GM18502 (cell line): Measurements from ENCODE around the gene EBF3.

Experiments
- ATAC-seq: cut with Tn5 transposase; IDR thresholded peaks from one replicate; pipeline ENCODE4 v1.9.1; 2021; ENCODE audit warnings: mild to moderate bottlenecking; ENCODE audit not compliant: unreplicated experiment, poor library complexity

Gene EBF3

GRCh38 chr10:129972145-129972965 lies 8.3 kb upstream of the EBF3 start:
- ATAC-seq: no peak

DNA sequence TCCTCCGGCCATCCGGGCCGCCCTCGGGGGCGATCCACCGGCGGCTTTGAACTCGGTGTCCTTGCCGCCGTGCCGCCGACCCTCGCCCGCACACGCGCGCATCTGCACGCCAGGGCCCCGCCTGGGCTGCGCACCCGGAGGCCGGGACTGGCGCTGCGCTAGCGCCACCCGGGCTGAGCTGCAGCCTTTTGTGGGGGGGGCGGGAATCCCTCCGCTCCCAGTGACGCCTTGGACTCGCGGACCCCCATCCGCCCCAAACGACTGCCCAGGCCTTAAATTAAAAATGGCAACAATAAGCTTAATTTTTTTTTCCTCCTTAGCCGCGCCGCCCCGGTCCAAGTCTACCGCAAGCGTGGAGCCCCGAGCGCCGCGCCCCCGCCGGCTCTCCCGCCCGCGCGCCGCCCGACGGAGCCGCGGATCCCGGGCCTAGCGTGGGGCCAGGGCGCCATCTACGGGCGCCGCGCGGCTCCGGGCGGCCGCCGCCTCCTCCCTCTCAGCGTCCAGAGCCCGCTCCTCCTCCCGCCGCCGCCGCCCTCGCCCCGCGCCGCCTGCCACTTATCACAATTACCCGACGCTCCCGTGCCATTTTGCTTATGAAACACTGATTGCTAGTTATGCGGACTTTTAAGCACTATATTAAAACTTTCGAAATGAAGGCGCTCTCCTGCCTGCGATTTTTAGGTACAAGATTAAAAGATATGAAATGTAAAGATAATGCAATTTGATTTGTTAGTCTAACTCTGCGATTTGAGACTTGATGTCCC lies 7.5 kb upstream of the EBF3 start:
- ATAC-seq: peak; percentile 63

DNA sequence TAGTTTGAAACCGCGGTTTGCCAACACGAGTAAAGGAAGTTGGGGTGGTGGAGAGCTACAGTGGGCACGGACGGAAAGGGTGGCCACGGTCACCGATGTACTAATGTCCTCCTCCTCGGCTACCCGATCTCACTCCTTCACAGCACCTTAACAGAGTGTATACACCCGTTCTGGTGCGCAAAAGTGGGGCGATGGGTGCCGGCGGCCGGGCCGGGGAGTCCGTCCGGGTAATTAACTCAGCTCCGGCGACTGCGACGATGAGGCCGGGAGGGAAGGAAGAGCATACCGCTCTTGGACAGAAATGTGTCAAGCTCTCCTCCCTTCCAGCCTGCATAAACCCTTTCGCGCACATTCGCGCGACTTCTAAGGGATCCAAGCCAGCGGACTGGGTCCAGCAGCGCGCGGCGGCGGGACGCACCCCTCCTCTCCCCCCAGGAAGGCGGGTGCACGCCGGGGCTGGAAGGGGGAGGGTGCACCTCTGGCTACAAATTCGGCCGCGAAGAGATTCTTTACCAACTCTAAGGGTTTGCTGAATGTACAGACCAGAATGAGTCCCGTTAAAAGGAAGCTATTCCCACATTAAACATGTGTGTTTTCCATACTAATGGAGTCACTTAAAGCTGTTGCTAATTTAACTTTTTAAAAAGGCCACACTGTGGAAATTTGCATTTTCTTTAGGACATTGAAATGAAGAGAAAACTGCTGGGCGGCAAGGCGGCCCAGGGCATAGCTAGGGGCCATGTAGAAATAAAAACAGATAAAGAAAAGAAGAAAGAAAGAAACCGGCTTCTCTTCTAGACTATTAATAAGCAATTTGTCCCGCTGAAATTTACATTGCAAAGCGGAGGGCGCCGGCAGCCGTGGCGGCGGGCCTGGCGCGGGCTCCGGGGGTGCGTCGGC lies 6.6 kb upstream of the EBF3 start:
- ATAC-seq: no peak

GRCh38 chr10:129969911-129970464 lies 5.9 kb upstream of the EBF3 start:
- ATAC-seq: no peak

GRCh38 chr10:129969184-129969910 lies 5.3 kb upstream of the EBF3 start:
- no peak for ATAC-seq

- ATAC-seq: no peak
These were observed 4.7 kb upstream of the EBF3 start for GRCh38 chr10:129968853-129969183.

DNA sequence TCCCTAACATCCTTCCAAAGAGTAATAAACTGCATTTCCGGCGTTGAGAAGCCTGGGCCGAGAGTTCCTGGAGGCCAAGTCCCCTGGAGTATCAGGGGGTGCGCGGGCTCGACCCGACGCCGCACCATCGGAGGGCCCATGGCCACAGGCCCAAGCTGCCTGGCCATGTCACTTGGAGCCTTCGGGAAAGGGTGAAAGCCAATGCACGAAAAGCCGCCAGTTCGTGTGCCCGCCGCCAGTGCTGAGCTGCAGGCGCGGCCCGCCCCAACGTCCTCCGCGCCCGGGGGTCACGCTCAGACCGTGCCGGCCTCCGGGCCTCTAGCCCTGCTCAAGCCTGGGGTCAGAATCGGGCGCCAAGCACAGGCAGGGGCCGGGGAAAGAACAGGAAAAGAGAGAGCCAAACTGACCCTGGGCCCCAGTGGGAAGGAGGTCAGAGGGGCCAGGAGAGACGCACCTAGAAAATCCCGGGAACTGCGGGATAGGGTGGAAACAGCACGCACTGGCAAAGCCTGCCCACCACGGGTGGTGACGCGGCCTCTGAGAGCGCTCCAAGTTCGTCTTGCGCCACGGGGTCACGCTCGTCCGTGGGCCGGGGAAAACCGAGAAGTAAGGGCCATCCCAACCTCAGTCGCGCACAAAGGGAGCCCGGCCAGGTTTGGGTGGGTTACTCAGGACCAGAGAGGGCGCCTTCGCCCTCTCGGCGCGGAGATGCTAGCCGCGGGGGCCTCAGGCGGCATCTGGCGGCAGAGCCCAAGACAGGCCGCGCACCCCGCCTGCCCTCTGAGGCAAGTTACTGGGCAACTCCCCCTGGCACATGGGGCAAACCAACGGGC lies 4.2 kb upstream of the EBF3 start:
- no peak for ATAC-seq

GRCh38 chr10:129967579-129968019 lies 3.5 kb upstream of the EBF3 start:
- no peak for ATAC-seq

DNA sequence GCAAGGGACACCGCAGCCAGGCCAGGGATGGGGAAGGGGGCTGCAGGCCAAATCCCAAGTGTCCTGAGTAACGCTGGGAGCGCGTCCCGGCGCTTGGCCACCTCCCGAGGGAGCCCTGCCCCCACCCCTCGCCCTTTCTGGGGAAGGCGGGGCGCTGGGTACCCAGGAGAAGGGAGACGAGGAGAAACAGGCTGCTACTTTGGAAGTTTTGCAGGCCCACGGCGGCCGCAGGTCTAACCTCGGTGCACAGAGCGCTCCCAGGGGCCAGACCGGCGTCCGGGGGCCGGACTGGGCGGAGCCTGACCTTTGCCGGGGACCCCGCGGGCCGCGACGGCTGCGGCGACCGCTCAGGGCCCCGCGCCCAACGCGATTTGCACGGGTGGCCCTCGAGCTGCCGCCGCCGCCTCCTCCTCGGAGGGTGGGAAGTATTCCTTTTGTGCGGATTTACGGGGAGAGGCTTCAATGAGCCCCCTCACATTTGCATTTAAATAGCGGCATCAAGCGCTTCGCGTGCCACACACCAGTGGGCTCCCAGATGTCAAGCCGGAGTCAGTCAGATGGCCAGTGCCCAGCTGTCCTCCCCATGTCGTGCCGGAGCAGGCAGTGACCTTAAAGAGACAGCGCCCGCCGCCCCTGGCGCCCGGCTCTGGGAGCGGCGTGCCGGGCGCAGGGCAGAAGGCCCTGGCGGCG lies 3.0 kb upstream of the EBF3 start:
- ATAC-seq: no peak

DNA sequence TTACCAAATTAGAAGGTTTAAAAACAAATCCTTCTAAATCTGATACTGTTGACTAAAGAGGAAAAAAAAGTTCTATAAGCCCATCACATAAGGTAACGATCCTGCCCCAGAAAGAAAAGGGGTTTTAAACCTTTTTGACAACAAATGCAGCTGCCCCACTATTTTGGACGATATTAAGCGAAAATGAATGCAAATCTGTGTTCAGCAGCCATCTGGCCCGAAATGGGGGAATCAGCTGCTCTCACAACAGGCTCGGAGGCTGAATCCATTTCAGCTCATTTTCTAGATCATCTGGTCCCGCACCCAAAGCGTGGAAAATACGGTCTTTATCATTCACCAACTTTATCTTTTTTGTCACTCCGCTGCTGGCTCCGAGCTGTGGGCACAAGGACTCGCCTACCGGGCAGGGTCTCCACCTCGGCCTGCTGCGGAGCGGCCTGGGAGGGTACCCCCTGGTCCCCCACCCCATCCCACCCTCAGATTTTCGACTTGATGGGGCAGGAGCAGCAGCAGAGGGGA lies 2.4 kb upstream of the EBF3 start:
- no peak for ATAC-seq

GRCh38 chr10:129965959-129966358 lies 1.9 kb upstream of the EBF3 start:
- no peak for ATAC-seq

DNA sequence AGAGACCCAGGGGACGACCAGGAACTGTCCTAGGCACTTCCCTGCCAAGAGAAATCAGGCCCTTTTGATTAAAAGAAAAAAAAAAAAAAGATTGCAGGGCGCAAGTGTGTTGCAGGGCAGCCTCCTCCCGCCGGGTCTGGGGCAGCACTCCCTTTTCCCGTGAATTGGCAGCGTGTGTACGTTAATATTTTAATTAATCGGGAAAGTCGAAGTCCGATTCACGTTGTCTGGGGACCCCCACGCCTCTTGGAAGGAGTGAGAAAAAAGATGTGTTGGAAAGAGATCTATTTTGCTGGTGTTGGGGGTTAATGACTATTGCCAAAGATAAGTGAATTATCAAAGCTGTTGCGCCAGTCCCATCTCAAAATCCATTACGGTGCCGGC lies 1.3 kb upstream of the EBF3 start:
- no peak for ATAC-seq

- no peak for ATAC-seq
These were observed 744 bp upstream of the EBF3 start for GRCh38 chr10:129964611-129965424.

DNA sequence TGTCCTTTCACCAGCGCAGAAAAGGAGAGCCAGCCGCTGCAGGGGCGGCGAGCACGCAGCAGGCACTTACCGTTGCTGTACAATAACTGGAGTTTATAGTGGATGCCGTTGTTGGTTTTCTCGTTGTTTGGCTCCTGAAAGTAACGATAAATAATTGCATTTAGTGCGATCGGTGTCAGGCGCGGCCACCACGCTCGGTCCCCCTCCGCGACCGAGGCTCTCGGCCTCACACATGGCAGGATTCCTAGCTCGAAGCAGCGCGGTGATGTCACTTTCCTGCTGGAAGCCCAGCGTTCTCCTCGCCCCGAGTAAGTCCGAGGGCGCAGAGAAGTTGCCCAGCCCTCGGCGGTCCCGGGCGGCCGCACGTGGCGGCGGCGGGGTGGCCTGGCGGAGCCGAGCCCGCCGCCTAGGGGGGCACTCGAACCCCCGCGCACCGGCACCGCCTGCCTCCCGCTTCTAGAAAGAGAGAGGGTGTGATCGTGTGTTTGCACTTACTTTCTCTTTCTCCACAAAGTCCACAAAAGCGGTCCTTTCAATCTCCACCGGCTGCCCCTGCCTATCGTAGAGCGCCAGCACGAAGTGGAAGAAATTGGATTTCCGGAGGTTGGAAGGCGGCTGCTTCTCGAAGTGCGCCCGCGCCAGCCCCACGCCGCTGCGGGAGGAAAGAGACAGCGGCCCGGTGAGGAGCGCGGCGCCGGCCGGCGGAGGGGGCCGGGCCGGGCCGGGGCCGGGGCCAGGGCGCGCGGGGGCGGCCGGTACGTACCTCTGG lies 1.0 kb downstream of the EBF3 start:
- ATAC-seq: no peak

DNA sequence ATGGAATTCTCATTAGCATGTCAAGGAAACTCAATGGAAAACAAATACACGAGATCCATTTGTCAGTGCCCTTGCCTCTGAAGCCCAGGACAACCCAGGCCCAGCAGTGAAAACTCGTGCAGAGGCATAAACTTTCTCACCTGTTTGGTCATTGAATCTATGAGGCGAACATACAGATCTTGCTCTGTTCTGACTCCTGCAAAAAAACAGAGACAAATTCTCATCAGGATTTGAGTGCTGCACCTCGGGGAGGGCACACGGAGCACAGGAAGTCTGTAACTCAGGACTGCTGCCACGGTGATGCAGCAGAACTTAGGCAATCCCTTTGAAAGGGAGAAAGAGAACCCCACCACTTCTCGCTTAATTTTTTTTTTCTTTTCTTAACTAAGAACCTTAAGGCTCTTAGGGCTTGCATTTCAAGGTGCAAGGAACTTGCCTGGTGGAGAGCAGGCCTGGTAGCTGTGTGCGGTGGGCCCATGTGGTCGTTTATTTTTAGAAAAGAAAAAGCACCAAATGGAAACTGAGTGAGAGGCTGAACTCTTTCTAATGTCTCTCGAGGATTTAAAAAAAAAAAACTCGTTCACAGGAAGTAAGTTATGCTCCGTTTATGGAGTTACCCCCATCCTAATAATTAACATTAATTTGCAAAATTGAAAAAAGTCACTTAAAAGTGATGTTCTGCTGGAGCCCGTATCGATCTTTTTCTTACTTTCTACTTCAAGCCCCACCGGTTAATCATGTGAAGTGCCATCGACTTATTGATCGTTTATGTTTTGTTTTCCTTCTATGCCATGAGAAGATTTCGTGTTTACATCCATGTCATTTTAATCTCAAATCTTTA lies 1.8 kb downstream of the EBF3 start:
- no peak for ATAC-seq
